ENCODE results near the gene ANAPC5.

The ANAPC5 gene

GRCh38 chr12:121259074-121259473 lies 93.1 kb downstream of the ANAPC5 start:
- DNase-seq, result no peak
